ENCODE data around the gene KRTAP19-5.
"Not testable (repeated sequence)": the region's sequence is repeated elsewhere in the genome, so short reads cannot be mapped to it uniquely, and the experiment has no call there.

KRTAP19-5 gene

GRCh38 chr21:30502041-30502440, at the start of gene KRTAP19-5:
Gene KRTAP19-5, minus strand, starts transcription at chr21:30502141. Its CDS starts 51 bp downstream, at chr21:30502090.
- no peak for DNase-seq

DNA sequence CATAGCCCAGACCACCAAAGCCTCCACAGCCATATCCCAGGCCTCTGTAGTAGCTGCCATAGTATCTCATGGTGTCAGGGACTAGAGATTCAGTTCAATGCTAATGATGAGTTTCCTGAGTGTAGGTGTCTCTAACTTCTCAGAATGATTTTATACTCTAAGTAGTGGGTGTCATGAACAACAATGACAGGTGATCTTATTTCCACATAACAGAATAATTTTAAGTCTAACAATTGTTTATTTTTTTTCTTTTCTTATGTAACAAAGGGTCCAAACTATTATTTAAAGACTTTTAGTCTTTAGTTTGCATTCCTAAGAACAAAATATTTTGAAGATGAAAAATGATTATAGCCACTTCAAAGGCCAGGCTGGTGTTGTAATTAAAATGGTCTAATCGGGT, 39.8 kb upstream of the KRTAP19-5 start, which contains the start of gene KRTAP19-6:
Gene KRTAP19-6, minus strand, starts transcription at position 101 of the 400 bp plus-strand sequence. Its CDS starts 31 bp downstream, at position 70.
- DNase-seq: no peak

- DNase-seq: no peak
Observed at GRCh38 chr21:30518876-30519275, 16.9 kb upstream of the KRTAP19-5 start.

DNA sequence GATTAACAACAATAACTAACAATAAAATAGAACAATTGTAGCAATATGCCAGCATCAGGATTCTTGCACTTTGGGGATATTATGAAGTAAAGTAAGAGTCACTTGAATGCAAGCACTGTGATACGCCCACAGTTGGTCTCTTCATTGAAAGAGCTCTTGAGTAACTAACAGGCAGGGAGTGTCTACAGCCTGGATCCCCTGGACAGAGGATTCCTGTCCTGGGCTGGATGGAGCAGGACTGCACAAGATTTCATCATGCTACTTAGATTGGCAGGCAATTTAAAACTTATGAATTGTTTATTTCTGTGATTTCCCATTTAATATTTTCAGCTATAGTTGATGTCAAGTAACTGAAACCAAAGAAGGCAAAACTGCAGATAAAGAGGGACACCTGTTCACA, 13.7 kb upstream of the KRTAP19-5 start:
- DNase-seq: no peak

GRCh38 chr21:30505621-30506205, 3.8 kb upstream of the KRTAP19-5 start:
- DNase-seq: not testable (repeated sequence)

- no peak for DNase-seq
Observed at GRCh38 chr21:30497065-30497464, 4.9 kb downstream of the KRTAP19-5 start, which contains the start of gene KRTAP19-4. Gene KRTAP19-4, minus strand, starts transcription at chr21:30497165. Its CDS starts 55 bp downstream, at chr21:30497110.

DNA sequence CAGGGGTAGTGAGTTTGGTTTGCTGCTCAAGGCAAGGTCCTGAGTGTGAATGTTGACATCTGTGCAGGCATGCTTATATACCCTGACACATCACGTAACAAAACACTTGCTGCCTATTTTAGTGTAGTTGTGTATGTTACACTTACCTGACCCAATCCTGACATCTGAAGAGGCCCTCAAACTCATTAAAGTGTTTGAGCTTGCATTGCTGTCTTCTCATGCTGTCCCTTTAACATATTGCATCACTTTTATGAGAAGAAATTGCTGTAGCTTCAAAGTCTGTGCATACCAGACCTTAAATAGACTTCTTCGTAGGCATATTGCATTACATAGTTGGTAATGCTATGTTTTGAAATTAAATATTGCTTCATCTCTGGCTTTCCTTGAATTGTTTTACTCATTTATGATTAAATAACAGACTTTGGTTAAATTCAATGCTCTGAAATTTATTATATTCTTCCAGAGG, 9.9 kb downstream of the KRTAP19-5 start, which contains the start of gene KRTAP19-3:
Gene KRTAP19-3, minus strand, starts transcription at position 51 of the 466 bp plus-strand sequence. CDS start 56 bp downstream, outside the sequence.
- no peak for DNase-seq

- no peak for DNase-seq
Observed at GRCh38 chr21:30487336-30487735, 14.6 kb downstream of the KRTAP19-5 start, which contains the start of gene KRTAP19-2. Gene KRTAP19-2, minus strand, starts transcription at chr21:30487436. Its CDS starts 88 bp downstream, at chr21:30487348.

- no peak for DNase-seq
Observed at GRCh38 chr21:30486180-30486579, 15.8 kb downstream of the KRTAP19-5 start.

- no peak for DNase-seq
Observed at GRCh38 chr21:30482130-30482529, 19.8 kb downstream of the KRTAP19-5 start.

GRCh38 chr21:30480145-30480544, 21.8 kb downstream of the KRTAP19-5 start, which contains the start of gene KRTAP19-1:
Gene KRTAP19-1, minus strand, starts transcription at chr21:30480367. Its CDS starts 50 bp downstream, at chr21:30480317.
- no peak for DNase-seq

DNA sequence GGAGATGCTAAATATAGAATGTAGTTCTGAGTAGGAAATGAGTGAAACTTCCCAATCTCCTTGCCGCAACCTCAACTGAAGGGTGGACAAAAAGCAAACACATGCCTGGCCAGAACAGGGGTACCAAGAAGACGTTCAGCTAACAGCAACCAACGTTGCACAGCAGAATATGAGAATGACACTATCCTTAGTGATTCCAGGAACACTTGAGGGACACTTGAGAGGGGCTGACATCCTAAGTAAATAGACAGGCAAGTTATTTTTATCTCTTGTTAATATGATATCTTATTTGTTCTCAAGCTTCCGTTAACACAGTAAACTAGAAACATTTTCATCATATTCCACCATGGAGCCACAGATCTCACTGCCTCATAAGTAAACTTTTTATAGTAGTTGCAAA, 22.7 kb downstream of the KRTAP19-5 start:
- DNase-seq: no peak

- no peak for DNase-seq
Observed at GRCh38 chr21:30478004-30478403, 23.9 kb downstream of the KRTAP19-5 start.

GRCh38 chr21:30468900-30469714, 32.8 kb downstream of the KRTAP19-5 start:
- no peak for DNase-seq

DNA sequence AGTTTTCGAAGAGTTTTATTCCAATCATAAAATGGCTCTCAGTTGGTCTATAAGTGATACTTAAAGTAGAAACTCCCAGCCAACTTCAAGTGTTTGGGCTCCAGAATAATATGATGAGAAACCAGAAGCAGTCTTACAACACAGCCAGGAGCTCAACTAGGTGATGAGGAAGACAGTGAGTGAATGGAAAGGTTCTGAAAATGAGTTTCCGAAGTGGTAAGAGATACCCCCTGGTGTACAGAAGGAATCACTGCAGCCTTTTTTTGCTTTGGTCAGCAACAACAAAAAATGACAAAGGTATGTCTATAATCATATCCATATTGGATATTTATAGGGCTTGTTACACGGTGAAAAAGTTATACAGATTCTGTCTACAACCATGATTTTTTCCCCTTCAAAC, 38.2 kb downstream of the KRTAP19-5 start:
- DNase-seq: no peak
